Measurements from ENCODE around the gene RAB40B. TPM values are rescaled to one million over a fixed set of nuclear protein-coding genes. Genes with fewer than 3 reads are reported as not detected.
"Not testable (repeated sequence)": the region's sequence is repeated elsewhere in the genome, so short reads cannot be mapped to it uniquely, and the experiment has no call there.

Gene RAB40B, protein sequence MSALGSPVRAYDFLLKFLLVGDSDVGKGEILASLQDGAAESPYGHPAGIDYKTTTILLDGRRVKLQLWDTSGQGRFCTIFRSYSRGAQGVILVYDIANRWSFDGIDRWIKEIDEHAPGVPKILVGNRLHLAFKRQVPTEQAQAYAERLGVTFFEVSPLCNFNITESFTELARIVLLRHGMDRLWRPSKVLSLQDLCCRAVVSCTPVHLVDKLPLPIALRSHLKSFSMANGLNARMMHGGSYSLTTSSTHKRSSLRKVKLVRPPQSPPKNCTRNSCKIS
- total RNA-seq, result 22.4 TPM
- long read RNA-seq, transcript RAB40B-206 (6 exons, 3,859 nt), result major isoform, 26 of 32 reads
- long read RNA-seq, partial matches to known transcripts, result 0 of 32 reads
- long read RNA-seq, other reads (novel, unspliced or antisense), result 4 of 32 reads

DNA sequence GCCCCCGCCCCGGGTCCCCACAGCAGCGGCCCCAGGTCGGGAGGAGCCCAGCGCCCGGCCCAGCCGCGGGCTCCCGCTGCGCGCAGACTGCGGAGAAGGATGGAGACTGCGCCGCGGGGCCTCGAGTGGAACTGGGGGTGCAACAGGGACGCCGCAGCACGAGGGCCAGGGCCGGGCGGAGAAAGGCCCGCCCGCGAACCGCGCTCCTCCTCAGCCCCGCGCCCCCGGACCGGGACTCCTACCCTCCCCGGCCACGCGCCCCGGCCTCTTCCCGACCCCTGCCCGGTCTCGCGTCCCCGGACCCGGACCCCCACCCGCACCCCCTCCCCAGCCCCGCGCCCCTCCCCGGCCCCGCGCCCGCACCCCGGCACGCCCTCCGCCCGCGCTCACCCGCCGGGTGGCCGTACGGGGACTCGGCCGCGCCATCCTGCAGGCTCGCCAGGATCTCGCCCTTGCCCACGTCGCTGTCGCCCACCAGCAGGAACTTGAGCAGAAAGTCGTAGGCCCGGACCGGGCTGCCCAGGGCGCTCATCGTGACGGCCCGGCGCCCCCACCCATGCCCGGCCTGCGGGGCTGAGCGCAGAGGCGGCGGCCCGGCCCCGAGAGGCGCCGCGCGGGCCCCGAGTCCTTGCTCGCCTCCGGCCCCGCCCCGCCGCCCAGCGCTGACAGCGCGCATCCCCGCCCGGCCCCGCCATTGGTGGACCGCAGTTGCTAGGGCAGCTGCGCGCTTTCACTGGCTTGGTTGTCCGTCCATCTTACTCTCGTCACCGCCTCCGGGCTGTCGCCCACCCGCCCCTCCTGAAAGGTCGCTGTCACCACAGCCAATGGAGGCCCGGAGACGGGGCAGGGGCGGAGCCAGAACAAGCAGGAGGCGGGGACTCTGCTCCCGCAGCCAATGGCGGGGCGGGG is at the start of gene RAB40B:
Gene RAB40B (minus strand): TSS at position 634 of the 909 bp plus-strand sequence. CDS start 102 bp downstream, at position 532.
- peaks cover 18% of the 10 kb centered on the region for H3K9me3 ChIP-seq (replicated peaks)
- H3K27ac ChIP-seq (replicated peaks), result peak within 1 kb of the TSS; percentile 85
- peak within 1 kb of the TSS; percentile 96 for H3K4me3 ChIP-seq
- H3K36me3 ChIP-seq, result peaks cover 5% of the 10 kb centered on the region
- TF ChIP-seq, protein P1, sequence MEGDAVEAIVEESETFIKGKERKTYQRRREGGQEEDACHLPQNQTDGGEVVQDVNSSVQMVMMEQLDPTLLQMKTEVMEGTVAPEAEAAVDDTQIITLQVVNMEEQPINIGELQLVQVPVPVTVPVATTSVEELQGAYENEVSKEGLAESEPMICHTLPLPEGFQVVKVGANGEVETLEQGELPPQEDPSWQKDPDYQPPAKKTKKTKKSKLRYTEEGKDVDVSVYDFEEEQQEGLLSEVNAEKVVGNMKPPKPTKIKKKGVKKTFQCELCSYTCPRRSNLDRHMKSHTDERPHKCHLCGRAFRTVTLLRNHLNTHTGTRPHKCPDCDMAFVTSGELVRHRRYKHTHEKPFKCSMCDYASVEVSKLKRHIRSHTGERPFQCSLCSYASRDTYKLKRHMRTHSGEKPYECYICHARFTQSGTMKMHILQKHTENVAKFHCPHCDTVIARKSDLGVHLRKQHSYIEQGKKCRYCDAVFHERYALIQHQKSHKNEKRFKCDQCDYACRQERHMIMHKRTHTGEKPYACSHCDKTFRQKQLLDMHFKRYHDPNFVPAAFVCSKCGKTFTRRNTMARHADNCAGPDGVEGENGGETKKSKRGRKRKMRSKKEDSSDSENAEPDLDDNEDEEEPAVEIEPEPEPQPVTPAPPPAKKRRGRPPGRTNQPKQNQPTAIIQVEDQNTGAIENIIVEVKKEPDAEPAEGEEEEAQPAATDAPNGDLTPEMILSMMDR (IDR thresholded peaks at IDR 0.05; ENCODE audit: borderline replicate concordance), result no peak
- H3K4me1 ChIP-seq, result peaks cover 27% of the 10 kb centered on the region
- DNase-seq, result peak; percentile 99
- intact Hi-C loops (cut with micrococcal nuclease), result no loop called here
- H3K27me3 ChIP-seq (ENCODE audit: low read depth), result no peaks in the 10 kb centered on the region

DNA sequence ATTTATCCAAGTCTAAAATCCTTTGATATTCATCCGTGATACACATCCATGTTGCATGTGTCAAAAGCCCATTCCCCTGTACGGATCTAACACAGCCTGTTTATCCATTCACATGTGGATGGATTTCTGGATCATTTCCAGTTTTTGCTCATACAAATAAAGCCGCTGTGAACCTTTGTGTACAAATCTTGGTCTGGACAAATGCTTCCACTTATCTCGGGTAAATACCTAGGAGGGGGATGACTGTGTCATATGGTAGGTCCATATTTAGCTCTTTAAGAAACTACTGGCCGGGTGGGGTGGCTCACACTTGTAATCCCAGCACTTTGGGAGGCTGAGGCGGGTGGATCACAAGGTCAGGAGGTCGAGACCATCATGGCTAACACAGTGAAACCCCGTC is 47.0 kb upstream of the RAB40B start:
- H3K36me3 ChIP-seq, result peaks cover 40% of the 10 kb centered on the region

DNA sequence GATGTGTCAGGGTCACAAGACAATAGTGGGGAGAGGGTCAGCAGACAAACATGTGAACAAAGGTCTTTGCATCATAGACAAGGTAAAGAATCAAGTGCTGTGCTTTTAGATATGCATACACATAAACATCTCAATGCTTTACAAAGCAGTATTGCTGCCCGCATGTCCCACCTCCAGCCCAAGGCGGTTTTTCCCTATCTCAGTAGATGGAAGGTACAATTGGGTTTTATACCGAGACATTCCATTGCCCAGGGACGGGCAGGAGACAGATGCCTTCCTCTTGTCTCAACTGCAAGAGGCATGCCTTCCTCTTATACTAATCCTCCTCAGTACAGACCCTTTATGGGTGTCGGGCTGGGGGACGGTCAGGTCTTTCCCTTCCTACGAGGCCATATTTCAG is 46.2 kb upstream of the RAB40B start:
- H3K27ac ChIP-seq (replicated peaks); intact Hi-C loops (cut with micrococcal nuclease); DNase-seq; H3K27me3 ChIP-seq (ENCODE audit: low read depth); H3K4me3 ChIP-seq: not testable (repeated sequence)
- H3K9me3 ChIP-seq (replicated peaks), result peaks cover 31% of the 10 kb centered on the region
- H3K36me3 ChIP-seq, result peaks cover 48% of the 10 kb centered on the region
- peaks cover 11% of the 10 kb centered on the region for H3K4me1 ChIP-seq

More for the DNA sequence above, 47.0 kb upstream of the RAB40B start:
- no peaks in the 10 kb centered on the region for H3K27me3 ChIP-seq (ENCODE audit: low read depth)
- intact Hi-C loops (cut with micrococcal nuclease), result no loop called here
- H3K9me3 ChIP-seq (replicated peaks), result peaks cover 29% of the 10 kb centered on the region
- TF ChIP-seq, protein P1 (IDR thresholded peaks at IDR 0.05; ENCODE audit: borderline replicate concordance), result no peak
- peaks cover 7% of the 10 kb centered on the region for H3K4me1 ChIP-seq
- no peak for DNase-seq
- H3K4me3 ChIP-seq, result no peak overlapping the region
- no peak overlapping the region for H3K27ac ChIP-seq (replicated peaks)

DNA sequence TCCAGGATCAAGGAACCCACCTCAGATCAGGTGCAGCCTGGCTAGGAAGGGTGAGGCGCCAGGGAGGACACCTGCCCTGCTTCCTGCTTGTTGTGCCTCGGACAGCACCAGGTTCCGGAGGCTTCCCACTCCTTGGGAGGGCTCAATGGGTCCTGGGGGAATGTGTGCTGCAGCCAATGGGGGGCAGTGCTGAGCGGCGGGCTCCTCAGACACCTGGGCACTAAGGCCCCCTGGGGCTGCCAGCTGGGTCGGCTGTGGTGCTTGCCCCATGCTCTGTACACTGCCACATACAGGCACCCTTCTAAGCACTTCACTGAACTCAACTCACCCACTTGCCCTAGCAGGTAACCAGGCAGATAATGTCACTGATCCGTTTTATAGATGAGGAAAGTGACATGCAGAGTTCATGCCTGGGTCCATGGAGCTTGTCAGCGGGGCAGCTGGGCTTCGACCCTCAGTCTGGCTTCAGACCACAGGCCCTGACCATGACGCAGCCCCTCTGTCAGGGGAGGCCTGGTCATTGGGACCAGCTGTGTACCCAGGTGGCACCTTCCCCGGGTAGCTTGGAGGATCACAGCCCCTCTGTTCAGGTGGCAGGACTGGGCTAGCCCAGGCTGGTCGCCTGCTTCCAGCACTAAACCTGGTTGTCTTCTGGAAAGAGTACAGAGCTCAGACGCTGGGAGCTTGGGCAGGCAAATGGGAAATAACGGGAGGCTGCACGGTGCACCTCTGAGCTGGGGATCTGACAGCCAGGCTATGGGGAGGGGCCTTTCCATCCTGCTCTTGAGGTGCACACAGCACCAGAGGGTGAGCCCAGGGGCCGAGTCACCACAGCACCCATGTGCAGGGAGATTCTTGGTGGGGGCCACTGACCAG is 45.1 kb upstream of the RAB40B start:
- H3K4me1 ChIP-seq, result peaks cover 20% of the 10 kb centered on the region
- intact Hi-C loops (cut with micrococcal nuclease), result no loop called here
- DNase-seq, result no peak
- H3K36me3 ChIP-seq, result peaks cover 49% of the 10 kb centered on the region
- H3K27me3 ChIP-seq (ENCODE audit: low read depth), result no peaks in the 10 kb centered on the region
- TF ChIP-seq, protein P1 (IDR thresholded peaks at IDR 0.05; ENCODE audit: borderline replicate concordance), result no peak
- H3K4me3 ChIP-seq, result no peak overlapping the region
- H3K27ac ChIP-seq (replicated peaks), result no peak overlapping the region
- H3K9me3 ChIP-seq (replicated peaks), result peaks cover 31% of the 10 kb centered on the region

DNA sequence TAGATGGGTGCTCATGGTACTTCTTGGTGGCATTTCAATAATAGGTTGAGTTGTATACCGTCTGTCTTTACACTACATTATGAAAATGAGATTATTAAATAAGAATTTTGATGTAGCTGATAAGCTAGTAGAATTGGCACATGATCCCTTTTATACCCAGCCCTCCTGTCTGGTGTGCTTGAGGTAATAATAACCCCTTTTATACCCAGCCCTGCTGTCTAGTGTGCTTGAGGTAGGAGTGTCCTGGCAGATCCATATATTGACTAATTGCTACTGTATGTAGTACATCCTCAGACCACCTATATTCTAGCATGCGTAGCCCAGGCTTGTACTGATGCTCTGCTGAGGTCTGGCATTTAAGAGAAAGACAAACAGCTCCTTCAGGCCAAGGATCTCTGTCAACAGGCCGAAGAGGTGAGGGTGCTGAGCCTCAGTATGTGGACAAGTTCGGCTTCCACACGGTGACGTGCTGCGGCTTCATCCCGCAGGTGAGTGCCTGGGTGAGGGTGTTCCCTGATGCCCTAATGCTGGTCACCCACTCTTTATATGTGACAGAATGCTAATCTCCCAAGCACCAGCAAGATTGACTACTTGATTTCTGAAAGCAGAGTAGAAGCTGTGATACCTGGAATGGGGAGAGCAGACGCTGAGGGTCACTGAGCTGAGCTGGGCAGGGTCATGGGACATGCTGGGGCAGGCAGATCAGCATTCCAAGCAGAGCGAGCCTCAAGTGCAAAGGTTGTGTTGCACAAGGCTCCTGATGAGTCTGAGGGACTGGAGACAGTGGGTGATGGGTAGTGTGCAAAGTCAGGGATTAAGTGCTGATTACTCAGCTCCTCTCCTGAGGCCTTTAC is 42.6 kb upstream of the RAB40B start:
- intact Hi-C loops (cut with micrococcal nuclease), result no loop called here
- H3K36me3 ChIP-seq, result peaks cover 49% of the 10 kb centered on the region
- DNase-seq, result no peak

More for the DNA sequence above, 42.6 kb upstream of the RAB40B start:
- H3K4me1 ChIP-seq, result peaks cover 36% of the 10 kb centered on the region
- H3K27ac ChIP-seq (replicated peaks), result no peak overlapping the region
- peaks cover 19% of the 10 kb centered on the region for H3K9me3 ChIP-seq (replicated peaks)
- H3K27me3 ChIP-seq (ENCODE audit: low read depth), result no peaks in the 10 kb centered on the region
- no peak overlapping the region for H3K4me3 ChIP-seq
- TF ChIP-seq, protein P1 (IDR thresholded peaks at IDR 0.05; ENCODE audit: borderline replicate concordance), result no peak
